ENCODE data around the gene CNOT6L.

DNA sequence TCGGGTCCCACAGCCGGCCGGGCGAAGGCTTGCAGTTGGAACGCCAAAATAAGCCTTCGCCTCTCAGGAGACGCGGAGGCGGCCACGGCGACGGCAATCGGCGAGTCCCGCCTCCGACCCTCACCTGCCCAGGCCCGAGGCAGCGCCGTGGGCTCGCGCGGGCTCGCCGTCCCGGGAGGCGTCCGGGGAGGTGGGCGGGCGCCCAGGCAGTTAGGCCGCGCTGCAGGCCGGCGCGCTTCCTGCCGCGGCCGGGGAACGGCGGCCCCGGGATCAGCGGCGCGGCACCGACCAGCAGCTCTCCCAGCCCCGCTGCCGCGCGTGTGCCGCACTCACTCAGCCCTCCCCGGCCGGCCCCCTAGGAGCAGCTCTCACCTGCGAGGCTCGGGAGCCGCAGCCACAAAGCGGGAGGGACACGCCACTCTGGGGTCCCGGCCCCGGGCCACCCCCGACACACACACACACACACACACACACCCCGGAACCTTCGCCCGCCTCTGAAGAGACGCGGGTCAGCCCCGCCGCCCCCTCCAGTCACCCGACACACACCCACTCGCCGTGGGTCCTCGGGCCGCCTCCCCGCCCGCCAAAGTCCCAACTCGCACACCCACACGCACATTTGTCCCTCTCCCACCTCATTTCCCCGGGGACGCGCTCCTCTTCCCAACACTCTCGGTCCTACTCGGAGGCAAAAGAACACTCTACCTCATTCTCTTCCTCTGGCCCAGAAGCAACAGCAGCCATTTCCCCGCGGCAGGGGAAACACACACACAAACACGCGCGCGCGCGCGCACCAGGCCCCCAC is at the start of gene CNOT6L:
- TF ChIP-seq, protein P1, sequence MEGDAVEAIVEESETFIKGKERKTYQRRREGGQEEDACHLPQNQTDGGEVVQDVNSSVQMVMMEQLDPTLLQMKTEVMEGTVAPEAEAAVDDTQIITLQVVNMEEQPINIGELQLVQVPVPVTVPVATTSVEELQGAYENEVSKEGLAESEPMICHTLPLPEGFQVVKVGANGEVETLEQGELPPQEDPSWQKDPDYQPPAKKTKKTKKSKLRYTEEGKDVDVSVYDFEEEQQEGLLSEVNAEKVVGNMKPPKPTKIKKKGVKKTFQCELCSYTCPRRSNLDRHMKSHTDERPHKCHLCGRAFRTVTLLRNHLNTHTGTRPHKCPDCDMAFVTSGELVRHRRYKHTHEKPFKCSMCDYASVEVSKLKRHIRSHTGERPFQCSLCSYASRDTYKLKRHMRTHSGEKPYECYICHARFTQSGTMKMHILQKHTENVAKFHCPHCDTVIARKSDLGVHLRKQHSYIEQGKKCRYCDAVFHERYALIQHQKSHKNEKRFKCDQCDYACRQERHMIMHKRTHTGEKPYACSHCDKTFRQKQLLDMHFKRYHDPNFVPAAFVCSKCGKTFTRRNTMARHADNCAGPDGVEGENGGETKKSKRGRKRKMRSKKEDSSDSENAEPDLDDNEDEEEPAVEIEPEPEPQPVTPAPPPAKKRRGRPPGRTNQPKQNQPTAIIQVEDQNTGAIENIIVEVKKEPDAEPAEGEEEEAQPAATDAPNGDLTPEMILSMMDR (IDR thresholded peaks at IDR 0.05; ENCODE audit: low read depth, low read length, missing input control): no peak
- TF ChIP-seq GABPA (IDR thresholded peaks at IDR 0.05 in 1 of 2, conservative IDR thresholded peaks at IDR 0.05 in 1 of 2) (no peak), FOXA1 (IDR thresholded peaks at IDR 0.05) (no peak), RAD21 (IDR thresholded peaks at IDR 0.05) (no peak), SP1 (IDR thresholded peaks at IDR 0.05) (no peak), TAF1 (conservative IDR thresholded peaks at IDR 0.05) (no peak), JUND (IDR thresholded peaks at IDR 0.05) (no peak), YY1 (IDR thresholded peaks at IDR 0.05) (peak; percentile 42), HNF4A (conservative IDR thresholded peaks at IDR 0.05) (no peak), FOXA2 (IDR thresholded peaks at IDR 0.05) (no peak)
- TF ChIP-seq, protein P2, sequence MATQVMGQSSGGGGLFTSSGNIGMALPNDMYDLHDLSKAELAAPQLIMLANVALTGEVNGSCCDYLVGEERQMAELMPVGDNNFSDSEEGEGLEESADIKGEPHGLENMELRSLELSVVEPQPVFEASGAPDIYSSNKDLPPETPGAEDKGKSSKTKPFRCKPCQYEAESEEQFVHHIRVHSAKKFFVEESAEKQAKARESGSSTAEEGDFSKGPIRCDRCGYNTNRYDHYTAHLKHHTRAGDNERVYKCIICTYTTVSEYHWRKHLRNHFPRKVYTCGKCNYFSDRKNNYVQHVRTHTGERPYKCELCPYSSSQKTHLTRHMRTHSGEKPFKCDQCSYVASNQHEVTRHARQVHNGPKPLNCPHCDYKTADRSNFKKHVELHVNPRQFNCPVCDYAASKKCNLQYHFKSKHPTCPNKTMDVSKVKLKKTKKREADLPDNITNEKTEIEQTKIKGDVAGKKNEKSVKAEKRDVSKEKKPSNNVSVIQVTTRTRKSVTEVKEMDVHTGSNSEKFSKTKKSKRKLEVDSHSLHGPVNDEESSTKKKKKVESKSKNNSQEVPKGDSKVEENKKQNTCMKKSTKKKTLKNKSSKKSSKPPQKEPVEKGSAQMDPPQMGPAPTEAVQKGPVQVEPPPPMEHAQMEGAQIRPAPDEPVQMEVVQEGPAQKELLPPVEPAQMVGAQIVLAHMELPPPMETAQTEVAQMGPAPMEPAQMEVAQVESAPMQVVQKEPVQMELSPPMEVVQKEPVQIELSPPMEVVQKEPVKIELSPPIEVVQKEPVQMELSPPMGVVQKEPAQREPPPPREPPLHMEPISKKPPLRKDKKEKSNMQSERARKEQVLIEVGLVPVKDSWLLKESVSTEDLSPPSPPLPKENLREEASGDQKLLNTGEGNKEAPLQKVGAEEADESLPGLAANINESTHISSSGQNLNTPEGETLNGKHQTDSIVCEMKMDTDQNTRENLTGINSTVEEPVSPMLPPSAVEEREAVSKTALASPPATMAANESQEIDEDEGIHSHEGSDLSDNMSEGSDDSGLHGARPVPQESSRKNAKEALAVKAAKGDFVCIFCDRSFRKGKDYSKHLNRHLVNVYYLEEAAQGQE (IDR thresholded peaks at IDR 0.05): no peak
- TF ChIP-seq, protein P3, sequence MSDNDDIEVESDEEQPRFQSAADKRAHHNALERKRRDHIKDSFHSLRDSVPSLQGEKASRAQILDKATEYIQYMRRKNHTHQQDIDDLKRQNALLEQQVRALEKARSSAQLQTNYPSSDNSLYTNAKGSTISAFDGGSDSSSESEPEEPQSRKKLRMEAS (IDR thresholded peaks at IDR 0.05): no peak
- TF ChIP-seq, protein P4, sequence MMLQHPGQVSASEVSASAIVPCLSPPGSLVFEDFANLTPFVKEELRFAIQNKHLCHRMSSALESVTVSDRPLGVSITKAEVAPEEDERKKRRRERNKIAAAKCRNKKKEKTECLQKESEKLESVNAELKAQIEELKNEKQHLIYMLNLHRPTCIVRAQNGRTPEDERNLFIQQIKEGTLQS (IDR thresholded peaks at IDR 0.05): no peak

Measured in liver (tissue), 3 donors.